ENCODE results near the gene TEX19.

TEX19 gene

DNA sequence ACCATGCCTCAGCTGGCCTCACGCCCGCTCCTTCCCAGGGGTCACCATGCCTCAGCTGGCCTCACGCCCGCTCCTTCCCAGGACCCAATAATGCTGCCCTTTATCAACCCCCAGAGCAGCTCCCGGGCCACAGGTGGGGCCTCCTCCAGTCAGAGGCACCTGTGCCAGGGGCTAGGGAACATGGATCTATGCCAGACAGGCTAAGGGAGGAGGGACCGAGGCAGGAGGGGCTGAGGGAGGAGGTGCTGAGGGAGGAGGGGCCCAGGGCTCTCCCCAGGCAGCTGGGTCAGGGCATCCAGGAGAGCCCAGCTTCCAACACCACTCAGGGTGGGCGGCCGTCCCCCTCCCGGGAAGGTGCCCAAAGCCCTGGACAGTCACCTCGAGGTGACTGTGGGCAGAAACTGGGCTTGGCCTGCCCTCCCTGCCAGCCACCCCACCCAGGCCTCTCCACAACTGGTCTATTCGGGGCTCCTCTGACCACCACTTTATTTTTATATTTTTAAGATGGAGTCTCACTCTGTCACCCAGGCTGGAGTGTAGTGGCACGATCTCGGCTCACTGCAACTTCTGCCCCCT, 31.9 kb downstream of the TEX19 start:
- no peak for DNase-seq (ENCODE audit: low read depth)

DNA sequence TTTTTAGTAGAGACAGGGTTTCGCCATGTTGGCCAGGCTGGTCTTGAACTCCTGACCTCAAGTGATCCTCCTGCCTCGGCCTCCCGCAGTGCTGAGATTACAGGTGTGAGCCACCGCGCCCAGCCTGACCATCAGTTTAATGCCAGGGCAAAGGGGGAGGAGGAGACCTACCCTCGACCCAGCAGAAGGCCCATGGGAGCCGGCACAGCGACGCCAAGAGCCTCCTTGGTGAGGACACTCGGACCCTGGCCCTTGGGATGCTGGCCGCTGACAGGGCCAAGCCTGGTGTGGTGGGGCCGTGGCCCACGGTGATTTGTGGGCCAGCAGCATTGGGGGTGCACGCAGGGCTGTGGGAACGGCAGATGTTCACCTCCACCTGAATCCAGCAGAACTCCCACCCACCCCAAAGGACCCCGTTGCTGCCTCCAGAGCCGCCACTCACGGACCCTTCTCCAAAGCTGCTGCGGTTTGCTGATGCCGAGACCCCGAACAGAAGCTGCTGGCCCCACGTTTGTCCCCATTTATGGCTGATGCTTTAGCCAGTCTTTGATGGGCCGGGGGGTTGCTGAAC, 32.5 kb downstream of the TEX19 start:
- no peak for DNase-seq (ENCODE audit: low read depth)

GRCh38 chr17:82392209-82392920, 33.3 kb downstream of the TEX19 start:
- DNase-seq (ENCODE audit: low read depth) = no peak

DNA sequence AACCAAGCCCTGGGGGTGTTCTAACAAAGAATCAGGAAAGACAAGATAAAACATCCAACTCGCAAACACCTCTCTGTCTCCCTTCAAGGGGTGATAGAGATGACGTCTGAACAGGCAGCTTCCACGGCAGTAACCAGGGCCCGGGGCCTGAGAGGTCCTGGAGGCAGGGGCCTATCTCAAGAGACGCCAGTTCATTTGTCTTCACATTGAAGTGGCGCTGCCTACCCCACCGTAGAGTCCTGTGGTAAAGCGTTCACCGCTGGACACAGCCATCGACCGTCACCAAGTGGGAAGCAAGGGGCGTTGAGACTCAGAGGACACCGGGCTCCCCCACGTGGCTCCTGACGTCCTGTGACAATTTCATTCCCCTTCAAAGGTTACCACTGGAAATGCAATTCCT, 33.9 kb downstream of the TEX19 start:
- DNase-seq (ENCODE audit: low read depth) = no peak

DNA sequence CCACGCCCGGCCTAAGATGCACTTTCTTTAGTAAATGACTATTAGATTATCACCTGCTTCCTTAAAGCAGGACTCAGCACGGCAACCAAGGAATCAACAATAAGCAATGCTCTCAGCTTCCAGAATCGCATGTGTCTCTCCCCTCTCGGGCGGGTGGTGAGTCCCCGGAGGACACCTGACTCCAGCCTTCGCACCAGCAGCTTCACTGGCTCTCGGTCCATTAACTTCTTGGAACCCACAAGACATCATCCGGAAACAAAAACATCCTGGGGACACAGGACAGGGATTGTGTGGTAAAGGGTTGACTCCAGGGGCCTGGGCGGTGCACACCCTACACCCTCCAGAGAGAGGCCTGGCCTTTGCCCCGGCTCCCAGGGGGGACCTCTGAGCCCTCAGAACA, 35.2 kb downstream of the TEX19 start:
- no peak for DNase-seq (ENCODE audit: low read depth)

- DNase-seq (ENCODE audit: low read depth) = no peak
These were observed 37.8 kb downstream of the TEX19 start for GRCh38 chr17:82396601-82397435.

DNA sequence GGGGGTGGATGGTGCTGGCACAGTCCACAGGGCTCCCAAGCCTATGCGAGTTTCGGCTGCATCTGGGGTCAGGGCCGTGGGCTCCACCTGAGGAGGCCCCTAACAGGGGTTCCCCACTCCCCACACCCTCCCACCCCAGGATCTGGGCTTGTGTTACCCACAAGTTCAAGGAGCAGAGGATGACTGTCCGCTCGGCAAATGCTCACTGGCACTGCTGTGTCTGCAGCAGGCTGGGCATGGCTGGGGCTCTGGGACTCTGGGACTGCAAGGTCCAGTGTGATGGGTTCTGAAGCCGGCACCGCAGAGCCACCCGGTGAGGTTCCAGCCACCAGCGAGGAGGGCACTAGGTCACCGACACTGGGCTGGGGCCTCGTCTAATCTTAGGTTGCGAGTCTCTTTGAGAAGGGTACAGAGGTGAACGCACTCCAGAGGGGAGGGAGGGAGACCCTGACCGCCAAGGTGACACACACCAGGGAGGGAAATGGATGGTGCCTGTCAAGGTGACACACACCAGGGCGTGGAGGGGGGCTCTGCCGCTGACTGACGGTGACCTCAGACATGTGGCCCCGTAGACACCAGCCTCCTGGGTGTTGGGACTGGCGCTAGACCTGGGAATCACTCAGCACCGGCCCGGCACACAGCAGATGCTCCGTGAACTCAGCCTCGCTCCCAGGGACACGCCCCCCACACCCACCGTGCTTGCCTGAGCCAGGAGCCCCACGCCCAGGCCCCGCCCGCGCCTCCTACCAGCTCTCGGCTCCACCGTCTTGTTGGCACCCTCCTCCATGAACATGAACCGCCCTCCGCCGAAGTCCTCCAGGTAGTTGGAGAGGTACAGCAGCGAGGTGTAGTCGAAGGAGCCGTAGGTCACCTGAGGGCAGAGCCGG, 38.6 kb downstream of the TEX19 start:
- no peak for DNase-seq (ENCODE audit: low read depth)

- DNase-seq (ENCODE audit: low read depth) = no peak
These were observed 40.0 kb downstream of the TEX19 start for GRCh38 chr17:82399041-82399441.

DNA sequence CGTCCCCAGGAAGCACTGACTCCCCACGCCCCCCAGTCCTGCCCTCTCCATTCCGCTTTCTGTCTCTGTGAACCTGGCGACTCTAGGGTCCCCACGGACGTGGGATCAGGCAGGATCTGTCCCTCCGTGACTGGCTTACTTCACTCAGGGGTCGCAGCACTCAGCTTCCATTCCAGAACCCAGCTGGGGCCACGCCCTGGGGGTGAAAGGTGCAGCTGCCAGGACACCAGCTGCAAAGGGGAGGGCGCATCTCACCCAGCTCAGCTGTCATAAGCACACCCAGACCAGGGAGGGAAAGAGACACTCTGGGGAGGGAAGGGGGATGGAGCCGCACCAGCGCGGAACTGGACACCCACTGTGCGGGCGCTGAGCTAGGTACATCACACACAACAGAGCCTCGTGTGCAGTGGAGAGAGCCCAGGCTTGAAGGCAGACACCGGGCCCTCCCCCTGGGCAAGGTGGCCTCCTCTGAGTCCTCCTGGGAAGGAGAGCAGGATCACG, 40.6 kb downstream of the TEX19 start:
- no peak for DNase-seq (ENCODE audit: low read depth)

DNA sequence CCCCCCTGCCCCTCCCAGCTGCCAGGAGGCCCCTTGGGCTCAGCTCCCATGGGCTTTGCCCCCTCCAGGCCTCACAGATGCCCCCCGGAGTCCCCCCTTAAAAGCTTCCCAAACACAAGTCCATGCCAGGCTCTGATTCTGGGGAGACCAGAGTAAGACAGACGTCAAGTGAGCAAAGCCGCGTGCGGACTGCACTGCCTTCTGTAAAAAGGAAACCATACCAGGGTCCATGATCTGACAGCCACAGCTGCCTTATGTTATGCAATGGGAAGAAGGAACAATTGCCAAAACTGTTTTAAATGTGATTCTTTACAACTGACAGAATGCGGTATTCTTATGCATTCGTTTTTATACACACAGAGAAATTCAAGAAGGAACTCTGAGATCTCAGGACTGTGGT, 41.2 kb downstream of the TEX19 start:
- DNase-seq (ENCODE audit: low read depth) = no peak

- peak; percentile 18 for DNase-seq (ENCODE audit: low read depth)
These were observed 41.8 kb downstream of the TEX19 start for GRCh38 chr17:82400830-82401229.

- no peak for DNase-seq (ENCODE audit: low read depth)
These were observed 43.8 kb downstream of the TEX19 start for GRCh38 chr17:82402865-82403264.

DNA sequence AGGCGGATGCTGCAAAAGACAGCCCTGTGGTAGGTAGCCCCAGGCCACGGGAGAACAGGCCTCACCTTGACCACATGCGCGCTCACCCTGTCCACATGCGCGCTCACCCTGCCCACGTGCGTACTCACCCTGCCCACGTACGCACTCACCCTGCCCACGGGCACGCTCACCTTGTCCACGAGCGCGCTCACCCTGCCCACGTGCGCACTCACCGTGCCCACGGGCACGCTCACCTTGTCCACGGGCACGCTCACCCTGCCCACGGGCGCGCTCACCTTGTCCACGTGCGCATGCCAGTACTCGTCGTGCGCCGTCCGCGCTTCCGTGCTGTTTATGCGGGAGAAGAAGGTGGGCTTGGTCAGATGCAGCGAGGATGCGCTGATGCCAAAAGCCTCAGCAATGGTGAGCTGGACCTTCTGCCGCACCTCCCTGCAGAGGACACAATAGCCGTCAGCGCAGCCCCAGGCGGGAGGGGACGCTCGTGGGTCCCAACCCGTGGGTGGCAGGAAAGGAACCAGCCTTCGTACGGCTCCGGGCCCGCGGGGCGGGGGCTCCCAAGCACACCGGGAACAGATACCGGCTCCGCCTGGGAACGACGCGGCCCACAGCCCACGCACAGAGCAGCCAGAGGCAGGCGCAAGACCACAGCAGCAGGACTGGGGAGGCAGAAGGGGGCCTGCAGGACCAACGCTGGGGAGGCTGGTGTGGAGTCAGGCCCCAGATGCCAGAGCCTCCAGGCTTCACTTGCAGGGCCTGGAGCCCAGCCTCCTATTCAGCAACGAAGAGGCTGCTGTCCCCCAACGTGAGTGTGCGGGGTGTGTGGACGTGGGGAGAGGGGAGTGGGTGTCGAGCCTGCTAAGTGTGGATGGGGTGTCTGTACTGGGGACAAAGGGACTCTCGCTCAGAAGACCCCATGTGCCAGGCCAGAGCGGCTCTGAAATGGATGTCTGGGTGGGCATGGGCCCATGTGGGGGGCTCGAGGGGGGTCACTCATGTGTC, 44.9 kb downstream of the TEX19 start:
- DNase-seq (ENCODE audit: low read depth) = no peak

DNA sequence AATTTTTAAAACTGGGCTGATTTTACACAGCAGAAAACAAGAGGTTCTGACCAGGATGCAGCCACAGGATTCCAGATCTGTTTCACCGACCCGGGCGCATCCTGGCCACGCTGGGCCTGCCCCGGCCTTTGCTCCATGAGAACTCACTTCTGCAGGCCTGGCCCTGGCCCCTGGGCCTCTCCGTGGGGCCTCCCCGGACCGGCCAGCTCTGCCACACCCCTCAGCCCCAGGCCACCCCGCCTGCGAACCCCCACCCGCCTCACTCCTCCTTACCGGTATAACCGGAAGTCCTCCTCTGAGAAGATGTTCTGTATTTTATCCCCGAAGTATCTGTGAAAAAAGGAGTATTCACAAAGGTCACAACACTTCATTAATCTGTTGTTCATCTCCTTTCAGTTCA, 46.0 kb downstream of the TEX19 start:
- DNase-seq (ENCODE audit: low read depth) = no peak

GRCh38 chr17:82406131-82406671, 47.2 kb downstream of the TEX19 start:
- DNase-seq (ENCODE audit: low read depth) = no peak

DNA sequence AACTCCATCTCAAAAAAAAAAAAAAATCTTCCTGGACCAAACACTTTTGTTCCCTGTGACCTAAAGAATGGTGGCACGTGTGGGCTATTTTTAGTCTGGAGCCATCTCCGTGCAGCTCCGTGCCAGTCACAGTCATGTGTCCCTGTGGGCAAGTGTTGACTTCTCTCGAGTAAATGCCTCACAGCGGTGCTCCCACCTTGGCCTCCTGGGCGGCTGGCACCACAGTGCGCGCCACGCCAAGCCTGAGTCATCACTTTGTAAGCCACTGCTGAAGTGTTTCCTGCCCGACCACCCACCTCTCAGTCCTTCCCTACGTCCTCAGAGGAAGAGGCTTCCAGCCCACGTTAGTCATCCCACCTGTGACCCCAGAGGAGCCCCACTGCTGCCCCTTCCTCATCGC, 48.2 kb downstream of the TEX19 start:
- DNase-seq (ENCODE audit: low read depth) = no peak

DNA sequence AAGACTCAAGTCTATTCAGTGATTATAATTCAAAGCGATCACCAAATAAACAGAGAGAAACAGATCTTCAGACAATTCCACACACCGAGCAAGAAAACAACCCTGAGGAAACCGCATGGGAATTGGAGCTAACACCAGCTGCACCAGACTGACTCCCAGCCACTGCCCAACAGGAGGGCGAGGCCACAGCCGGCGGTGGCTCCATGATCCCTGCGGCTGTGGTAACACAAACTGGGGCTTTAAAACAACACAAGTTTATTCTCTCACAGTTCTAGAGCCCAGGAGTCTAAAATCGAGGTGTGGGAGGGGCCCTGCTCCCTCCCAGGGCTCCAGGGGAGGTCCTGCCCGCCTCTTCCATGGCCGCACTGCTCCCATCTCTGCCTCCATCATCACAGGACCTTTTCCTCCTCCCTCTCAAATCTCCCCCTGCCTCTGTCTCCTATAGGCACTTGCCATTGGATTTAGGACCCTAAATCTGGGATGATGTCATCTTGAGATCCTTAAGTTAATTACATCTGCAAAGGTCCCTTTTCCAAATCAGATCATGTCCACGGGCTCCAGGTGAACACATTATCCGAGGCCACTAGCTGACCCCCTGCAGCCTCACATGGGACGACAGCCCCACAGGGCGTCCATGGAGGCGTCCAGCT, 49.4 kb downstream of the TEX19 start:
- no peak for DNase-seq (ENCODE audit: low read depth)

- no peak for DNase-seq (ENCODE audit: low read depth)
These were observed 49.9 kb downstream of the TEX19 start for GRCh38 chr17:82408938-82409318.

DNA sequence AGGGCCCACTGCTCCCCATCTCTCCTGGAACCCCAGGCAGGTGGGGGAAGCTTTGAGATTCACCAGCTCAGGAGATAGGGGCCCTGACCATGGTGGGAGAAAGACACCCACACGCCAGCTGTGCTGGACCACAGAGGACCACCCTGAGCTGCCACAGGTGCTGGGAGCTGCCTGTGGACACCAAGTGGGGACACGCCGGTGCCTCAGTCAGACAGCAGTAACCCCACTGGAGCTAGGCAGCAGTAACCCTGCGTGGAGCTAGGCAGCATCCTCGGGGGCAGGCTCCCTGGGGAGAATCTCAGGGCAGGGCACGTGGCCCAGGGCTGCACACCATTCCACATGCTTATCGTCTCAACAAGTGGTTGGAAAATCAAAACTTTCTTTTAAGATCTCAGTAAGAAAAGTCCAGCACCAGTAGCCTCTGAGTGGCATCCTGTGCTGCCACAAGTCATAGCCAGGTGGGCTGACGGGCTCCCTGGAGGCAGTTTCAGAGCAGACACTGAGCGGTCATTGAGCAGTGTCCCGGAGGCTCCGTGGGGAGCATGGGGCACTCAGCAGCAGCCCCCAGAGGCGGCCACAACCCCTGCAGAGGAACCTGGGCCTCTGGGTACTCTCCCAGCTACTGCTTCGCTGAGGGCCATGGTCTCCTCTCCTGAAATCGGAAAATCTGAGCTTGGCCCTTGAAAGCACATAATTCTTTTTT, 51.1 kb downstream of the TEX19 start:
- DNase-seq (ENCODE audit: low read depth) = no peak
